HCT116 (cell line): ENCODE data around the gene LAMC2.

ENCODE experiments used
- CEBPB ChIP-seq: IDR thresholded peaks from 2 replicates; pipeline ENCODE4 v1.6.1; 2012; ENCODE audit warnings: low read depth
- CTCF ChIP-seq, 3 experiments: fragments of 200-600 bp in 1 of 3; sonication (generic) in 1 of 3; IDR thresholded peaks in 2 of 3; conservative IDR thresholded peaks in 1 of 3; 2 replicates each; pipeline ENCODE4 v1.5.1; 2012 to 2017; ENCODE audit warnings: low read depth in 2 of 3, low read length in 2 of 3, antibody characterized with exemption in 1 of 3, borderline replicate concordance in 1 of 3, control low read depth in 1 of 3, mild to moderate bottlenecking in 1 of 3, mixed read lengths in 1 of 3, mixed run types in 1 of 3, moderate library complexity in 1 of 3; ENCODE audit not compliant: insufficient read depth in 1 of 3
- POLR2A ChIP-seq: IDR thresholded peaks from 2 replicates; pipeline ENCODE4 v1.7.0; 2011; ENCODE audit warnings: borderline replicate concordance; ENCODE audit not compliant: insufficient read depth, insufficient read length; ENCODE audit errors: extremely low read depth
- POLR2AphosphoS5 ChIP-seq: IDR thresholded peaks from 2 replicates; pipeline ENCODE4 v1.6.1; 2011; ENCODE audit warnings: mild to moderate bottlenecking, low read depth, low read length, moderate library complexity
- REST ChIP-seq: IDR thresholded peaks from 2 replicates; pipeline ENCODE4 v1.6.1; 2012; ENCODE audit warnings: low read depth
- TF ChIP-seq, protein P1 (sequence below): IDR thresholded peaks from 2 replicates; pipeline ENCODE4 v1.6.1; 2012
- TF ChIP-seq, protein P2 (sequence below): IDR thresholded peaks from 2 replicates; pipeline ENCODE4 v1.6.1; 2011; ENCODE audit warnings: mild to moderate bottlenecking, low read length, moderate library complexity; ENCODE audit not compliant: insufficient replicate concordance; ENCODE audit errors: extremely low read depth

DNA sequence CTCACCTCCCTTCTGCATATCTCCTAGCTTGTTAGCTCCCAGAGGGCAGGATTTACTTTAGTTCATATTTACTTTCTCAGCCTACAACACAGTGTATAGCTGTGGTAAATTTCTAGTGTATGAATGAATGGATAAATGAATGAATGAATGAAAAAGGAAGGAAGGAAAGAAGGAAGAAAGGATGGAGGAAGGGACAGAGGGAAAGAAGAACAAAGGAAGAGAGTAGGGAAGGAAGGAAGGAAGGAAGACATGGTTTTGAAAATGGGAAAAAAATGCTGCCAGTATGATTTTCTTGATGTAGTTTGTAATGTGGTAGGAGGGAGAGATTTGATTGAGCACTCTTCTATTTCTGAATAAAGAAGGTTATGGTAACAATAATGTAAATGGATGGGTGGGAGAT is 47.0 kb downstream of the LAMC2 start:
- TF ChIP-seq CTCF (IDR thresholded peaks at IDR 0.05 in 2 of 3, conservative IDR thresholded peaks at IDR 0.05 in 1 of 3; ENCODE audit: borderline replicate concordance in 1 of 3, insufficient read depth in 1 of 3, low read depth in 2 of 3, low read length in 2 of 3) (no peak), POLR2A (no peak), CEBPB (no peak), REST (no peak), POLR2AphosphoS5 (no peak)
- TF ChIP-seq, protein P1, sequence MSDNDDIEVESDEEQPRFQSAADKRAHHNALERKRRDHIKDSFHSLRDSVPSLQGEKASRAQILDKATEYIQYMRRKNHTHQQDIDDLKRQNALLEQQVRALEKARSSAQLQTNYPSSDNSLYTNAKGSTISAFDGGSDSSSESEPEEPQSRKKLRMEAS = no peak
- TF ChIP-seq, protein P2, sequence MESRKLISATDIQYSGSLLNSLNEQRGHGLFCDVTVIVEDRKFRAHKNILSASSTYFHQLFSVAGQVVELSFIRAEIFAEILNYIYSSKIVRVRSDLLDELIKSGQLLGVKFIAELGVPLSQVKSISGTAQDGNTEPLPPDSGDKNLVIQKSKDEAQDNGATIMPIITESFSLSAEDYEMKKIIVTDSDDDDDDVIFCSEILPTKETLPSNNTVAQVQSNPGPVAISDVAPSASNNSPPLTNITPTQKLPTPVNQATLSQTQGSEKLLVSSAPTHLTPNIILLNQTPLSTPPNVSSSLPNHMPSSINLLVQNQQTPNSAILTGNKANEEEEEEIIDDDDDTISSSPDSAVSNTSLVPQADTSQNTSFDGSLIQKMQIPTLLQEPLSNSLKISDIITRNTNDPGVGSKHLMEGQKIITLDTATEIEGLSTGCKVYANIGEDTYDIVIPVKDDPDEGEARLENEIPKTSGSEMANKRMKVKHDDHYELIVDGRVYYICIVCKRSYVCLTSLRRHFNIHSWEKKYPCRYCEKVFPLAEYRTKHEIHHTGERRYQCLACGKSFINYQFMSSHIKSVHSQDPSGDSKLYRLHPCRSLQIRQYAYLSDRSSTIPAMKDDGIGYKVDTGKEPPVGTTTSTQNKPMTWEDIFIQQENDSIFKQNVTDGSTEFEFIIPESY = no peak
